Glomerular endothelial cell (primary cell): ENCODE results near the gene PICK1. TPM values are rescaled to one million over a fixed set of nuclear protein-coding genes. Genes with fewer than 3 reads are reported as not detected.
A peak's percentile ranks its signal among the peaks of the same experiment; 100 is the strongest.

Source experiments
- DNase-seq: peaks from one replicate; pipeline ENCODE4 v3.0.0-alpha.2; 2011; ENCODE audit warnings: low read depth, low spot score; ENCODE audit errors: extremely low read depth
- total RNA-seq: library from RNA; depleted of rRNA; stranded (reverse); fragments of >200 nt; gene quantifications from 2 replicates; pipeline ENCODE4 v1.2.3, GENCODE V29; 2015

PICK1 gene
- total RNA-seq, 1 donor from 2014 or later = 12.8 TPM

GRCh38 chr22:38086001-38086845 lies 29.0 kb downstream of the PICK1 start:
- DNase-seq = no peak

- DNase-seq = no peak
Measured at GRCh38 chr22:38086942-38087341, 29.7 kb downstream of the PICK1 start.

- DNase-seq = no peak
Measured at GRCh38 chr22:38087855-38088254, 30.7 kb downstream of the PICK1 start.

- DNase-seq = no peak
Measured at GRCh38 chr22:38088629-38089473, 31.6 kb downstream of the PICK1 start.

- DNase-seq = no peak
Measured at GRCh38 chr22:38089474-38089851, 32.3 kb downstream of the PICK1 start.

GRCh38 chr22:38097058-38097457 lies 39.9 kb downstream of the PICK1 start:
- DNase-seq = no peak

- no peak for DNase-seq
Measured at GRCh38 chr22:38097557-38098409, 40.6 kb downstream of the PICK1 start.

- peak; percentile 37 for DNase-seq
Measured at GRCh38 chr22:38098410-38099249, 41.4 kb downstream of the PICK1 start.

- DNase-seq = no peak
Measured at GRCh38 chr22:38103641-38104040, 46.4 kb downstream of the PICK1 start.

GRCh38 chr22:38104084-38104483 lies 46.9 kb downstream of the PICK1 start:
- DNase-seq = no peak

- no peak for DNase-seq
Measured at GRCh38 chr22:38106814-38107578, 49.8 kb downstream of the PICK1 start.

- no peak for DNase-seq
Measured at GRCh38 chr22:38107692-38108515, 50.7 kb downstream of the PICK1 start.

GRCh38 chr22:38108561-38109319 lies 51.5 kb downstream of the PICK1 start:
- DNase-seq = no peak

- DNase-seq = no peak
Measured at GRCh38 chr22:38109371-38110001, 52.3 kb downstream of the PICK1 start.

GRCh38 chr22:38110008-38110862 lies 53.0 kb downstream of the PICK1 start, which contains the start of gene BAIAP2L2:
Gene BAIAP2L2, minus strand, starts transcription at chr22:38110684. Its CDS starts 159 bp downstream, at chr22:38110525.
- DNase-seq = no peak
